Right ventricle myocardium superior (tissue), 1 donor: ENCODE measurements around the gene IGFBP6. TPM values are rescaled to one million over a fixed set of nuclear protein-coding genes. Genes with fewer than 3 reads are reported as not detected.

Experiments
- ATAC-seq: fragments of 200-7000 bp; cut with Tn5 transposase; one replicate; pipeline ENCODE4 v1.9.1; 2020; ENCODE audit warnings: mild to moderate bottlenecking; ENCODE audit not compliant: poor library complexity
- DNase-seq: peaks from one replicate; pipeline ENCODE4 v3.0.0-alpha.2; 2020
- intact Hi-C: fragments of 100-400 bp; cut with DNase I; formaldehyde crosslinking; loops from one replicate; pipeline ENCODE4 v1.11.2; 2022
- total RNA-seq: library from RNA; stranded (reverse); fragmentation: NEBNext Ultra II Directional; extraction: Animal tissue kit (Norgen Biotek cat#: 25700); gene quantifications from one replicate; pipeline ENCODE4 v1.2.1, GENCODE V29; 2021
- donor health status: DM: no; HTN: yes; CAD: no; lungs with severe emphysema.

IGFBP6 gene
- total RNA-seq, 1 donor from 2014 or later, result 50.2 TPM

- no peak for DNase-seq
- intact Hi-C loops, result loop anchor here (2.0 to 5.0 kb wide), 2 partner anchors 31 to 129 kb away; no protein-coding TSS in a partner anchor
- ATAC-seq, result no peak
Measured at GRCh38 chr12:53067993-53068770, 29.3 kb upstream of the IGFBP6 start.

- ATAC-seq (peak; percentile 1), DNase-seq (peak; percentile 50)
- intact Hi-C loops, result loop anchor here (5.0 kb wide), 1 partner anchor 128 kb away; no protein-coding TSS in a partner anchor
Measured at GRCh38 chr12:53068811-53069585, 28.5 kb upstream of the IGFBP6 start.

GRCh38 chr12:53069621-53070410 is 27.7 kb upstream of the IGFBP6 start:
- ATAC-seq (peak; percentile 9), DNase-seq (peak; percentile 74)
- intact Hi-C loops, result loop anchor here (5.0 kb wide), 1 partner anchor 127 kb away; no protein-coding TSS in a partner anchor

- no peak for ATAC-seq
- intact Hi-C loops, result no loop called here
- no peak for DNase-seq
Measured at GRCh38 chr12:53070877-53071492, 26.5 kb upstream of the IGFBP6 start.

- DNase-seq, result peak; percentile 91
- intact Hi-C loops, result no loop called here
- ATAC-seq, result peak; percentile 67
Measured at GRCh38 chr12:53071591-53072551, 25.6 kb upstream of the IGFBP6 start.

- intact Hi-C loops, result no loop called here
- ATAC-seq (no peak), DNase-seq (no peak)
Measured at GRCh38 chr12:53073881-53074280, 23.6 kb upstream of the IGFBP6 start.

GRCh38 chr12:53074283-53074998 is 23.0 kb upstream of the IGFBP6 start:
- intact Hi-C loops, result no loop called here
- no peak for ATAC-seq
- no peak for DNase-seq

GRCh38 chr12:53074999-53075370 is 22.5 kb upstream of the IGFBP6 start:
- no peak for ATAC-seq
- no peak for DNase-seq
- intact Hi-C loops, result no loop called here

GRCh38 chr12:53076461-53076860 is 21.0 kb upstream of the IGFBP6 start:
- no peak for DNase-seq
- intact Hi-C loops, result no loop called here

GRCh38 chr12:53077030-53077429 is 20.4 kb upstream of the IGFBP6 start:
- intact Hi-C loops, result no loop called here
- ATAC-seq, result no peak
- DNase-seq, result no peak

More at GRCh38 chr12:53076461-53076860, 21.0 kb upstream of the IGFBP6 start:
- no peak for ATAC-seq

- DNase-seq (no peak), ATAC-seq (no peak)
- intact Hi-C loops, result no loop called here
Measured at GRCh38 chr12:53078425-53079225, 18.8 kb upstream of the IGFBP6 start.

- DNase-seq (peak; percentile 98), ATAC-seq (peak; percentile 99)
- intact Hi-C loops, result no loop called here
Measured at GRCh38 chr12:53079226-53080117, 18.0 kb upstream of the IGFBP6 start, which contains the start of gene SPRYD3. Gene SPRYD3 (minus strand): TSS chr12:53079390. CDS start chr12:53079333, 57 bp downstream.

- no peak for ATAC-seq
- intact Hi-C loops, result no loop called here
- no peak for DNase-seq
Measured at GRCh38 chr12:53082637-53083175, 14.8 kb upstream of the IGFBP6 start.

- ATAC-seq, result no peak
- intact Hi-C loops, result no loop called here
Measured at GRCh38 chr12:53086361-53086760, 11.1 kb upstream of the IGFBP6 start.

GRCh38 chr12:53090105-53090504 is 7.4 kb upstream of the IGFBP6 start:
- DNase-seq, result no peak
- no peak for ATAC-seq
- intact Hi-C loops, result no loop called here

More at GRCh38 chr12:53086361-53086760, 11.1 kb upstream of the IGFBP6 start:
- no peak for DNase-seq
